ENCODE data around the gene TDP1.

DNA sequence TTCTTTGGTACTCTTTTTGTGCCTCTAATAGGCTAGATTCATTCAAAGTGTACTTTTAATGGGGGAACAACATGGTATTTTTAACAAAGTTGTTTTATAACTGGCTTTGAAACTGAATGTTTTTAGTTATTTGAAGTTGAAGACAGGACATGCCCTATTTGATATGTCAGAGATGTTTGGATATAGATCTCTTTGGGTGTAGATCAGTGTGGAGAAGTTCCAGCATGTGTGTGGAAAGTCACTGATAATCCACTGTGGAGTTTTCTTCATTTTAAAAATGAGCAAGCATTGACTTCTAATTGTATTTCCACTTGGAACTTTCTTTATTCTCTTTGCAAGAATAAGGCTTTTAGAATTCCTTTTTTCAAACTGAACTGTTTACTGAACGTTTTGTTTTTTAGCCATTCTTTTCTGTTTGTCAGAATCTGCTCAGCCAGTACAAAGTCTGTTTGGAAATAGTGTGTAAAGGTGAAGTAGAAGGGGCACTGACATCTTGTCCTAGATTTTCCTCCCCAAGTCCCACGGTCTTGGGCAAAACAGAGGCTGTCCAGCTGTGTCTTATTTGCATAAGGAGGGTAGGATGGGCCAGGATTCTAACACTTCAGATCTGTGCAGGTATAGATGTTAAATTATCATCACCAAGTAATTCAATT lies 35.0 kb downstream of the TDP1 start:
- TF ChIP-seq CTCF (IDR thresholded peaks at IDR 0.05): no peak
- no peak for TF ChIP-seq POLR2A (IDR thresholded peaks at IDR 0.05)
- TF ChIP-seq POLR2AphosphoS5 (IDR thresholded peaks at IDR 0.05): no peak
- no peak for TF ChIP-seq EP300 (IDR thresholded peaks at IDR 0.05)
